ENCODE measurements around the gene TNFRSF4. TPM values are rescaled to one million over a fixed set of nuclear protein-coding genes. Genes with fewer than 3 reads are reported as not detected.

Gene TNFRSF4
- total and polyA plus RNA-seq, 9 of the 15 experiments (the other 6 are each of a cell fraction or from before 2014, with no cell fraction given), result 0.07 to 0.44 (median 0.19) TPM; not detected in 5

GRCh38 chr1:1231400-1232207, 17.7 kb upstream of the TNFRSF4 start, which contains the start of gene SDF4 (continued):
- TF ChIP-seq MYC (IDR thresholded peaks at IDR 0.05; ENCODE audit: low read depth, low read length) (peak; percentile 43; the same call in 1 of the 2 replicates), MYC (CRISPR knock-in tag; IDR thresholded peaks at IDR 0.05; ENCODE audit: borderline replicate concordance, low read depth) (no peak), ZNF444 (CRISPR knock-in tag; IDR thresholded peaks at IDR 0.05) (no peak), MCM5 (IDR thresholded peaks at IDR 0.05; ENCODE audit: low read depth) (no peak), PCBP2 (IDR thresholded peaks at IDR 0.05; ENCODE audit: low read depth, low read length, poor library complexity, severe bottlenecking) (no peak), HCFC1 (IDR thresholded peaks at IDR 0.05; ENCODE audit: low read depth, low read length) (peak; percentile 96)
- TF ChIP-seq, protein P1, sequence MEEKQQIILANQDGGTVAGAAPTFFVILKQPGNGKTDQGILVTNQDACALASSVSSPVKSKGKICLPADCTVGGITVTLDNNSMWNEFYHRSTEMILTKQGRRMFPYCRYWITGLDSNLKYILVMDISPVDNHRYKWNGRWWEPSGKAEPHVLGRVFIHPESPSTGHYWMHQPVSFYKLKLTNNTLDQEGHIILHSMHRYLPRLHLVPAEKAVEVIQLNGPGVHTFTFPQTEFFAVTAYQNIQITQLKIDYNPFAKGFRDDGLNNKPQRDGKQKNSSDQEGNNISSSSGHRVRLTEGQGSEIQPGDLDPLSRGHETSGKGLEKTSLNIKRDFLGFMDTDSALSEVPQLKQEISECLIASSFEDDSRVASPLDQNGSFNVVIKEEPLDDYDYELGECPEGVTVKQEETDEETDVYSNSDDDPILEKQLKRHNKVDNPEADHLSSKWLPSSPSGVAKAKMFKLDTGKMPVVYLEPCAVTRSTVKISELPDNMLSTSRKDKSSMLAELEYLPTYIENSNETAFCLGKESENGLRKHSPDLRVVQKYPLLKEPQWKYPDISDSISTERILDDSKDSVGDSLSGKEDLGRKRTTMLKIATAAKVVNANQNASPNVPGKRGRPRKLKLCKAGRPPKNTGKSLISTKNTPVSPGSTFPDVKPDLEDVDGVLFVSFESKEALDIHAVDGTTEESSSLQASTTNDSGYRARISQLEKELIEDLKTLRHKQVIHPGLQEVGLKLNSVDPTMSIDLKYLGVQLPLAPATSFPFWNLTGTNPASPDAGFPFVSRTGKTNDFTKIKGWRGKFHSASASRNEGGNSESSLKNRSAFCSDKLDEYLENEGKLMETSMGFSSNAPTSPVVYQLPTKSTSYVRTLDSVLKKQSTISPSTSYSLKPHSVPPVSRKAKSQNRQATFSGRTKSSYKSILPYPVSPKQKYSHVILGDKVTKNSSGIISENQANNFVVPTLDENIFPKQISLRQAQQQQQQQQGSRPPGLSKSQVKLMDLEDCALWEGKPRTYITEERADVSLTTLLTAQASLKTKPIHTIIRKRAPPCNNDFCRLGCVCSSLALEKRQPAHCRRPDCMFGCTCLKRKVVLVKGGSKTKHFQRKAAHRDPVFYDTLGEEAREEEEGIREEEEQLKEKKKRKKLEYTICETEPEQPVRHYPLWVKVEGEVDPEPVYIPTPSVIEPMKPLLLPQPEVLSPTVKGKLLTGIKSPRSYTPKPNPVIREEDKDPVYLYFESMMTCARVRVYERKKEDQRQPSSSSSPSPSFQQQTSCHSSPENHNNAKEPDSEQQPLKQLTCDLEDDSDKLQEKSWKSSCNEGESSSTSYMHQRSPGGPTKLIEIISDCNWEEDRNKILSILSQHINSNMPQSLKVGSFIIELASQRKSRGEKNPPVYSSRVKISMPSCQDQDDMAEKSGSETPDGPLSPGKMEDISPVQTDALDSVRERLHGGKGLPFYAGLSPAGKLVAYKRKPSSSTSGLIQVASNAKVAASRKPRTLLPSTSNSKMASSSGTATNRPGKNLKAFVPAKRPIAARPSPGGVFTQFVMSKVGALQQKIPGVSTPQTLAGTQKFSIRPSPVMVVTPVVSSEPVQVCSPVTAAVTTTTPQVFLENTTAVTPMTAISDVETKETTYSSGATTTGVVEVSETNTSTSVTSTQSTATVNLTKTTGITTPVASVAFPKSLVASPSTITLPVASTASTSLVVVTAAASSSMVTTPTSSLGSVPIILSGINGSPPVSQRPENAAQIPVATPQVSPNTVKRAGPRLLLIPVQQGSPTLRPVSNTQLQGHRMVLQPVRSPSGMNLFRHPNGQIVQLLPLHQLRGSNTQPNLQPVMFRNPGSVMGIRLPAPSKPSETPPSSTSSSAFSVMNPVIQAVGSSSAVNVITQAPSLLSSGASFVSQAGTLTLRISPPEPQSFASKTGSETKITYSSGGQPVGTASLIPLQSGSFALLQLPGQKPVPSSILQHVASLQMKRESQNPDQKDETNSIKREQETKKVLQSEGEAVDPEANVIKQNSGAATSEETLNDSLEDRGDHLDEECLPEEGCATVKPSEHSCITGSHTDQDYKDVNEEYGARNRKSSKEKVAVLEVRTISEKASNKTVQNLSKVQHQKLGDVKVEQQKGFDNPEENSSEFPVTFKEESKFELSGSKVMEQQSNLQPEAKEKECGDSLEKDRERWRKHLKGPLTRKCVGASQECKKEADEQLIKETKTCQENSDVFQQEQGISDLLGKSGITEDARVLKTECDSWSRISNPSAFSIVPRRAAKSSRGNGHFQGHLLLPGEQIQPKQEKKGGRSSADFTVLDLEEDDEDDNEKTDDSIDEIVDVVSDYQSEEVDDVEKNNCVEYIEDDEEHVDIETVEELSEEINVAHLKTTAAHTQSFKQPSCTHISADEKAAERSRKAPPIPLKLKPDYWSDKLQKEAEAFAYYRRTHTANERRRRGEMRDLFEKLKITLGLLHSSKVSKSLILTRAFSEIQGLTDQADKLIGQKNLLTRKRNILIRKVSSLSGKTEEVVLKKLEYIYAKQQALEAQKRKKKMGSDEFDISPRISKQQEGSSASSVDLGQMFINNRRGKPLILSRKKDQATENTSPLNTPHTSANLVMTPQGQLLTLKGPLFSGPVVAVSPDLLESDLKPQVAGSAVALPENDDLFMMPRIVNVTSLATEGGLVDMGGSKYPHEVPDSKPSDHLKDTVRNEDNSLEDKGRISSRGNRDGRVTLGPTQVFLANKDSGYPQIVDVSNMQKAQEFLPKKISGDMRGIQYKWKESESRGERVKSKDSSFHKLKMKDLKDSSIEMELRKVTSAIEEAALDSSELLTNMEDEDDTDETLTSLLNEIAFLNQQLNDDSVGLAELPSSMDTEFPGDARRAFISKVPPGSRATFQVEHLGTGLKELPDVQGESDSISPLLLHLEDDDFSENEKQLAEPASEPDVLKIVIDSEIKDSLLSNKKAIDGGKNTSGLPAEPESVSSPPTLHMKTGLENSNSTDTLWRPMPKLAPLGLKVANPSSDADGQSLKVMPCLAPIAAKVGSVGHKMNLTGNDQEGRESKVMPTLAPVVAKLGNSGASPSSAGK (IDR thresholded peaks at IDR 0.05), result peak; percentile 54

Measured in K562 (cell line).